T47D (cell line): ENCODE measurements around the gene HOXB7.

Source experiments
- DNase-seq, 2 experiments: peaks; one replicate each; pipeline versions ENCODE4 v3.0.0 to v3.0.0-alpha.2; 2011 to 2012; ENCODE audit warnings: low read depth in 1 of 2, low spot score in 1 of 2
- JUND ChIP-seq: IDR thresholded peaks from 2 replicates; pipeline ENCODE4 v1.6.1; 2012; ENCODE audit warnings: low read depth
- in situ Hi-C: cut with HindIII; loops from 2 replicates; pipeline ENCODE4 v1.10.0; 2016; ENCODE audit warnings: low sequenced_read_pairs, low pct_unique_long_range_greater_than_20kb

HOXB7 gene

DNA sequence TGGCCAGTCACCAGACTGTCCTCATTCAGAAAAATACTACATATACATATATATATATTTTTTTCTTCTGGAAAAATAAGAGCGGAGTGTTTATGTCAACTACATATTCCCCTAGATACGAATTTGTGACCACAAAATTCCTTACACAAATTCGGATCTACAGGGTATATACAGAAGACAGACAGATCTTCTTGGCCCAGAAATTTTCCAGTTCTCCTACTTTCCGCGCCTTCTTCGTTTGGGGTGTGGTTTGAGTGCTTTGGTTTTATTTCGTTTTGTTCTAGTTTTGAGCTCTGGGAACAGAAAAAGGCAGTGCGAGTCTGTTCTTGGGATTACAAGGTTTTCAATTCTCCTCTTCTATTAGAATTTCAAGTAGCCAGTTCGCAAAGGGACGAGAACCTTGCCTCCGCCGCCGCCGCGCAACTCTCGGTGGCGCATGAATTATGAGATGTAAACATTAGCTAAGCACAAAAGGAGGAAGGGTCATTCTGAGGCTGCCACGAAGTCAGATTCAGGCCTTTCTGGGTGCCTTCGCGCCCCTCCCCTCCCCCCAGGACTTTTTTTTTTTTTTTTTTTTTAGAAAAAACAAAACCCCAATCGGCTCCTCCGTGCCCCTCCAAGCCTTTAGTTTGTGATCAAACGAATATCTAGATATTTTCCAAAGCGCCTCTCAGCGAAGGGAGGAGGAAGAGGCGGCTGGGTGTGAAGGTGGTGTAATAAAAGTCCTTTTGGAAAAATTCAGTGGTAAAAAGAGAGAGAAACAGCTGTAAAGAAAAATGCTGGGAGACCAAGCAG is 30.9 kb downstream of the HOXB7 start:
- in situ Hi-C loops, result no loop called here
- DNase-seq, result no peak
- TF ChIP-seq JUND, result no peak

DNA sequence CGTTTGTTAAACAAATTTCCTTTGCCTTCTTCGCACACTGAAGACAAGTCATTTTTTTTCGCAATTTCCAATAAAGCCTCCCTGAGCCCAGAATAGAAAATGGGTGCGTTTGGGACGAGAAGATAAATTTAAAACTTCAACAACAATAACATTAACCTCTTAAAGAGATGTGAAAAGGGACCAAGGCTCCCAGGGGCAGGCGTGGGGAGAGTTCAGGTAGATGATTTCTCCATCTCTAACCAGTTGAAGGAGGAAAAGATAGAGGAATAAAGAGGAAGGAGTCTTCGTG is 31.4 kb downstream of the HOXB7 start:
- in situ Hi-C loops, result no loop called here
- DNase-seq, result no peak
- no peak for TF ChIP-seq JUND

DNA sequence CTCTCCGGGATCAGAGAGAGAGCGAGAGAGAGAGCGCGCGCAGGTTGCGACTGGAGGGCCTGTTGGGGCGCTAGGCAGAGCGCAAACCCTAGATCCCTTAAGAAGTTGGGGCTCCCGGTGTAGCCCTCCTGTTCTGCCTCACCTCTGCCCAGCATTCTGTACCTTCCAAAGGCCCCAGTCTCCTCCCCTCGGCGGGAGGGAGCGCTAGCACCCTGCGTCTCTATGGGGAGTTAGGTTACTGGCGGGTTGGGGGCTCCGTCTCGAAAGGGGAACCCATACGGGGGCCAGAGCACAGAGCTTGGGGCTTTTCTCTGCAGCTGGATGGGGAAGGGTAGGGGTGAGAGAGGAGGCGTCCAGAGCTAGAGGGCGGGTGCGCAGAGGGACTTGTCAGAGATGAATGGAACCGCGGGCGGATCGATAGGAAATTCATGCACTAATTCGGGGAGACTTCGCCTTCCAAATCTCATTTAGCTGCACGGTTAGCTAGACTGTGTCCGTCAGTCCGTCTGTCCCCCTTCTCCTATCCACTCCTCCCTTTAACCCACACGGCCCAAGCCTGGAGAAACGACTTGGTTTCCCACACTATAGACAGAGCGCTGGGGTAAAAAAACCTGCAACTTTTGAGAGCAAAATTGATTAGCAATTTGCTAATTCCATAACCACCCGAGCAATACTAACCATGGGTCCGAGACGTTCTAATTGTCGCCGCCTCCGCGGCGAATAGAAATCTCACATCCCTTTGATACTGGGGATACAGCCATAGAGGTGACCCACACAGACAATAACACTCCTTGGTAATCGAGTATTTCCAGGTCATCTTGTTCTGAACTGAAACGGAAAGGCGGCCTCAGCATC is 32.0 kb downstream of the HOXB7 start:
- TF ChIP-seq JUND, result no peak
- DNase-seq, result no peak
- in situ Hi-C loops, result no loop called here

DNA sequence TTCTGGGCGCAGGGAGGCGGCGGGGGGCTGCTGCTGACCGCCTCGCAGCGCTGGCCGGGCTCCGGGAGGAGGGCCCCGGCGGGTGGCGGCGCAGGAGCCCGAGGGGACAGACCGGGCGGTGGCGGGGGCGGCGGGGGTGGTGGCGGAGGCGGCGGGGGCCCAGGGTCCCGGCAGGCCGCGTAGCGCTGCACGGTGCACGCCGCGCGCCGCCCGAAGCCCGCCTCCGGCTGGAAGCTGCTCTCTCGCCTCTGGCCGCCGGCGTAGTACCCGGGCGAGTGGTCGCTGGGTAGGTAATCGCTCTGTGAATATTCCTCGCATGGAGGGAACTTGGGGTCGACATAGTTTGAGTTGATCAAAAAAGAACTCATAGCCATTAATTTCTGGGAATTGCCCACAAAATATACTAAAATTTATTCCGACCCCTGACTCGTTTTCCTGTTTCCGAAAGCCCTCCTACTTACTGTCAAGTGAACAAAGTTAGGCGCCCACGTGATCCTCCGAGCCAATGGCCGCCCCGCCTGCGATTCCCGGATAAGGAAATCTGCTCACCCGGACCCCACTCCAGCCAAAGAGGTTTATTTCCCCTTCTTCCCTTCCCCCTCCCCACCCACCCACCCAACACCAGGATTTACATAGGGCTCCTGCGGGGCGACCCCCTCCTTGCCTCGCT is 32.7 kb downstream of the HOXB7 start, which contains the start of gene HOXB4:
HOXB4 (minus strand) TSS at position 405 of the 670 bp plus-strand sequence; CDS start at position 374, 31 bp downstream.
- no peak for DNase-seq
- no peak for TF ChIP-seq JUND
- in situ Hi-C loops, result no loop called here

DNA sequence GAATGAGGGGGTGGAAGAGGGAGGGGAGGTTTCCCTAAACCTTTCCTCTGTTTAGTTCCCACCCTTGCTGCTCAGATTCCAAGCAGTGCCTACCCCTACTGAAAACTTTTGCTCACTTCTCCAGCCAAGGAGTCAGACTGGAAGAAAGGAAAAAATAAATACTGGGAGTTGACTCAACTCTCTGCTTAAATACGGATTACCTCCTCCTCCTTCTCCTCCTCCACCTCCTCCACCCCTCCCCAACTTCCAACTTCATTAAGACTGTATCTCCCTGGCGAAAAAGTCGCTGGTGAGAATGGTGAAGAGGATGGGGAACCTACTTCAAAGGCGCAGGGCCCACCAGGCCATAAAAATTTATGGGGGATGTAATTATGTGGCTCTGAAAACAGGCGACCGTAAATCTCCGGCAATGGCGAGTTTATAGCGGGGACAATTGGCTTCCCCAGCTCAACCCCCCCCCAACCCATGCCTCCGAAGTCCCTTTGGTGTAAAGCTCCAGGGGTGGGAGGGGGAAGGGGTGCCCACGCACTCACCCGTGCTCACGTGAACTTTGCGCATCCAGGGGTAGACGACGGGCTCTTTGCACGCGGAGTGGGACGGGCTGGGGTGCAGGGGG is 33.4 kb downstream of the HOXB7 start:
- no peak for TF ChIP-seq JUND
- in situ Hi-C loops, result no loop called here
- no peak for DNase-seq

DNA sequence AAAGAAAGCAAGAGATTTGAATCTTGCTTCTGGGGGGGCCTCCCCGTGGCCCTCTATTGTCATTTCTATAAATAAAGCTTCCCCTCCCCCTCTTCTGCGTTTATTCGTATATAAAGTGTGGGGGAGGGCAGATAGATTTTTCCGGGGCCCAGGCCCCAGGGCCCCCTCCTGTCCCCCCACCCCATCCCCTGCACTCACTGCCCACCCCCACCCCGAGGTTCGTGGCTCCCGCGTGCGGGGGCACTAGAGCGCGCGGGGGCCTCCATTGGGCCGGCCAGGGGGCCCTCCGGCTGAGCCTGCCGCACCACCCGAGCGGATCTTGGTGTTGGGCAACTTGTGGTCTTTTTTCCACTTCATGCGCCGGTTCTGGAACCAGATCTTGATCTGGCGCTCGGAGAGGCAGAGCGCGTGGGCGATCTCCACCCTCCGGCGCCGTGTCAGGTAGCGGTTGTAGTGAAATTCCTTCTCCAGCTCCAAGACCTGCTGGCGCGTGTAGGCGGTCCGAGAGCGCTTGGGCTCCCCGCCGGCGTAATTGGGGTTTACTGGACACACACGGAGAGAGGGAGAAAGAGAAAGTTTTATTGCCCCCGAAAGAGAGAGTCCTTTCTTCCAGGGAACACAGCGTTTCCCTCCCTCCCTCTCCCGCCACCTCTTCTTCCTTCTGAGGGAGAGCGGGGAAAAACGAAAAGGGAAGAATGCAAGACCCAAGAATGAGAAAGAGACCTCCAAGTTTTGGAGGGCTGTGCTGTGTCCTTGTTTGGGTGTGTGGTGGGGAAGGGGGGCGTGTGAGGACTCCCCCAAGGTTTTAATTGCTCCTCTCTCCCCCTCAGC is 34.1 kb downstream of the HOXB7 start:
- peak; percentile 72 to 94 for DNase-seq
- no peak for TF ChIP-seq JUND
- in situ Hi-C loops, result no loop called here

- DNase-seq, result no peak
- in situ Hi-C loops, result no loop called here
- TF ChIP-seq JUND, result no peak
Measured at GRCh38 chr17:48575673-48576478, 34.9 kb downstream of the HOXB7 start.

DNA sequence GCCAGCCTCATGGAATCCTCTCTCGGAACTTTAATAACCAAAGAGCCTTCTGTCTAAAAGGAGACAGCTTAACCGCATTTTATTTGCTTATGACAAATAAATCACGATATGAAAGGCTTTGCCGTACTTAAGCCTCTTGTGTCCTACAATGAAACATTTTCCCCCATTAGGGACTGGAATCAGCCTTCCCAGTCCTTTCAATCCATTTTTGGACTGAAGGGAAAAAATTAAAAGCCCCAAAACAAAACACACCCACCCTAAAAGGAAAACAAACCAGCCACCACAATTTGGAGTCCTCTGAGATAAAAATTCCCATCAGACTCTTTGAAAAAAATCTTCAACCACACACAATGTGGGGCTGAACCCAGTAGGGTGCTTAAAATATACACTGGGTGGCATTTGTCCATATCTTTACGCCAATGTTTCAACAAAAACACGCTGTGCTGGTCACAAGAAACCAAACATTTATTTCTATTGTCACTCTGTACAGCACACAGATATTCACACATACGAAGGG is 35.7 kb downstream of the HOXB7 start:
- DNase-seq, result no peak
- in situ Hi-C loops, result no loop called here

GRCh38 chr17:48574505-48575065 is 36.2 kb downstream of the HOXB7 start:
- no peak for DNase-seq
- in situ Hi-C loops, result no loop called here
- no peak for TF ChIP-seq JUND

More for the DNA sequence above, 35.7 kb downstream of the HOXB7 start:
- TF ChIP-seq JUND, result no peak

DNA sequence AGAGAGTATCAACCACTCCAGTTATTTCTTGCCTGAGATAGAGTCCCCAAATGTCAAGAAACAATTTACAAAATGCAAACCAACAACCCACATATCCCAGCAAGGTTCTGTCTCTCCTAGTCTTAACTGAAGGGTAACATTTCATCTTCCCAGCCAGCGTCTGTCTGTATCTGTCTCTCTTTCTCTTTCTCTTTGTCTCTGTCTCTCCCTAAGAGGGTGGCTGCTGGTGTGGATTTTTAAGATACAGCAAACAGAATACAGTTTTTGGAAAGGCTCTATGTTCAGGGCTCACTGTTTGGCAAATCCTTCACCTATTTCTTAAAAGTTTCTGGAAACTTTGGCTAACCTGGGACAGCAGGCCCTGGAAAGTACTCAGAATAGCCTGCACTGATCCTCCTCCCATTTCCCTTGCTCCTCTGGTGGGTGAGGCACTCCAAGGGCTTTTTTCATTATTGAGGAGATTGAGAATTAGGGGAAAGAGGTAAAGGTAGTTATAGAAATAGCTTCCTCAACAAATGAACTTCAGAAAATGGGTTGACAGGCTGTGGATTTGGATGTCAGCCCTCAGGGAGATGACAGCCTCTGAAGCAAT is 38.9 kb downstream of the HOXB7 start:
- DNase-seq, result no peak
- TF ChIP-seq JUND, result no peak
- in situ Hi-C loops, result no loop called here
